Breast epithelium (tissue), 4 donors: ENCODE measurements around the gene TOGARAM2. TPM values are rescaled to one million over a fixed set of nuclear protein-coding genes. Genes with fewer than 3 reads are reported as not detected.

Experiments
- DNase-seq, 2 donors: peaks; one replicate each; pipeline ENCODE4 v3.0.0-alpha.2; 2019; ENCODE audit warnings: low spot score in 2 of 2
- H3K27ac ChIP-seq, 2 donors: fragments of 200-600 bp; sonication (generic) in 1 of 2; one replicate each; pipeline ENCODE4 v1.5.1; 2016 to 2019; ENCODE audit warnings: mild to moderate bottlenecking in 1 of 2
- H3K27me3 ChIP-seq, 2 donors: fragments of 200-600 bp; sonication (generic) in 1 of 2; one replicate each; pipeline versions ENCODE4 v1.5.1 to v1.6.0; 2017 to 2019; ENCODE audit warnings: control low read depth in 1 of 2, mild to moderate bottlenecking in 1 of 2
- H3K36me3 ChIP-seq: fragments of 200-600 bp; one replicate; pipeline ENCODE4 v1.5.1; 2019
- H3K4me1 ChIP-seq, 2 donors: fragments of 200-600 bp; sonication (generic); one replicate each; pipeline ENCODE4 v1.5.1; 2016 to 2019; ENCODE audit warnings: control low read depth in 1 of 2
- H3K4me3 ChIP-seq, 3 donors: fragments of 200-600 bp; sonication (generic); 1 replicate in 2 of 3; 2 replicates in 1 of 3; pipeline ENCODE4 v1.5.1; 2016 to 2019; ENCODE audit warnings: mild to moderate bottlenecking in 3 of 3, moderate library complexity in 2 of 3
- H3K9me3 ChIP-seq, 2 donors: fragments of 200-600 bp; sonication (generic) in 1 of 2; one replicate each; pipeline ENCODE4 v1.5.1; 2016 to 2019; ENCODE audit warnings: control low read depth in 1 of 2
- CTCF ChIP-seq, 3 donors: fragments of 450-650 bp; IDR thresholded peaks; one replicate each; pipeline ENCODE4 v1.5.1; 2016 to 2017; ENCODE audit warnings: antibody characterized with exemption in 3 of 3, mild to moderate bottlenecking in 3 of 3, moderate library complexity in 3 of 3
- POLR2A ChIP-seq: fragments of 450-650 bp; IDR thresholded peaks from one replicate; pipeline ENCODE4 v1.6.1; 2016; ENCODE audit warnings: antibody characterized with exemption, mild to moderate bottlenecking, moderate library complexity
- POLR2AphosphoS5 ChIP-seq, 3 donors: sonication (generic); formaldehyde crosslinking; IDR thresholded peaks; one replicate each; pipeline ENCODE4 v1.6.1; 2017; ENCODE audit warnings: antibody characterized with exemption in 3 of 3
- intact Hi-C: fragments of 100-400 bp; cut with DNase I; formaldehyde crosslinking; loops from one replicate; pipeline ENCODE4 v1.15.1; 2023; ENCODE audit warnings: low total_unique reads
- total RNA-seq, 3 donors: library from RNA; depleted of rRNA; stranded (reverse); fragments of >200 nt; gene quantifications; one replicate each; pipeline ENCODE4 v1.1.0, GENCODE V29; 2016

TOGARAM2 gene
- total RNA-seq, 3 donors from 2014 or later, result 0.15 to 2.7 (median 0.33) TPM

- TF ChIP-seq CTCF (IDR thresholded peaks at IDR 0.05) (no peak), POLR2A (no peak), POLR2AphosphoS5 (IDR thresholded peaks at IDR 0.05) (no peak)
These were observed 17.0 kb downstream of the TOGARAM2 start for GRCh38 chr2:28997847-28998735.

GRCh38 chr2:29000481-29000880 lies 19.4 kb downstream of the TOGARAM2 start:
- no peaks in the 10 kb centered on the region for H3K27me3 ChIP-seq
- no peaks in the 10 kb centered on the region for H3K9me3 ChIP-seq
- no peaks in the 10 kb centered on the region for H3K4me1 ChIP-seq
- H3K36me3 ChIP-seq, result no peaks in the 10 kb centered on the region
- no peak for TF ChIP-seq POLR2AphosphoS5 (IDR thresholded peaks at IDR 0.05)
- no peak for TF ChIP-seq CTCF (IDR thresholded peaks at IDR 0.05)
- no peak for TF ChIP-seq POLR2A
- H3K27ac ChIP-seq, result no peak overlapping the region
- no peak for DNase-seq
- no peak overlapping the region for H3K4me3 ChIP-seq
- intact Hi-C loops, result no loop called here

More at GRCh38 chr2:28997847-28998735, 17.0 kb downstream of the TOGARAM2 start:
- H3K9me3 ChIP-seq, result no peaks in the 10 kb centered on the region
- intact Hi-C loops, result no loop called here
- H3K4me1 ChIP-seq, result no peaks in the 10 kb centered on the region
- no peak overlapping the region for H3K27ac ChIP-seq
- no peak overlapping the region for H3K4me3 ChIP-seq
- no peaks in the 10 kb centered on the region for H3K27me3 ChIP-seq
- no peaks in the 10 kb centered on the region for H3K36me3 ChIP-seq
- DNase-seq, result no peak

GRCh38 chr2:29000956-29001355 lies 19.9 kb downstream of the TOGARAM2 start:
- TF ChIP-seq POLR2A, result no peak
- TF ChIP-seq POLR2AphosphoS5 (IDR thresholded peaks at IDR 0.05), result no peak
- TF ChIP-seq CTCF (IDR thresholded peaks at IDR 0.05), result no peak
- Histone ChIP-seq H3K4me3 (no peak overlapping the region), H3K36me3 (no peaks in the 10 kb centered on the region), H3K27me3 (no peaks in the 10 kb centered on the region), H3K9me3 (no peaks in the 10 kb centered on the region), H3K27ac (no peak overlapping the region), H3K4me1 (no peaks in the 10 kb centered on the region)
- no peak for DNase-seq
- intact Hi-C loops, result no loop called here

- TF ChIP-seq POLR2A (no peak), CTCF (IDR thresholded peaks at IDR 0.05) (no peak), POLR2AphosphoS5 (IDR thresholded peaks at IDR 0.05) (no peak)
- Histone ChIP-seq H3K4me1 (no peaks in the 10 kb centered on the region), H3K27ac (no peak overlapping the region), H3K36me3 (no peaks in the 10 kb centered on the region), H3K9me3 (no peaks in the 10 kb centered on the region), H3K27me3 (no peaks in the 10 kb centered on the region), H3K4me3 (no peak overlapping the region)
- intact Hi-C loops, result no loop called here
- DNase-seq, result no peak
These were observed 20.7 kb downstream of the TOGARAM2 start for GRCh38 chr2:29001806-29002205.

- no peak for DNase-seq
- Histone ChIP-seq H3K4me3 (no peak overlapping the region), H3K4me1 (no peaks in the 10 kb centered on the region), H3K27me3 (no peaks in the 10 kb centered on the region), H3K27ac (no peak overlapping the region), H3K9me3 (no peaks in the 10 kb centered on the region), H3K36me3 (no peaks in the 10 kb centered on the region)
- TF ChIP-seq POLR2AphosphoS5 (IDR thresholded peaks at IDR 0.05) (no peak), POLR2A (no peak), CTCF (IDR thresholded peaks at IDR 0.05) (no peak)
- intact Hi-C loops, result no loop called here
These were observed 23.7 kb downstream of the TOGARAM2 start for GRCh38 chr2:29004755-29005154.
